H1 (cell line): ENCODE measurements around the gene IMPG2. TPM values are rescaled to one million over a fixed set of nuclear protein-coding genes. Genes with fewer than 3 reads are reported as not detected.

Experiments
- CTCF ChIA-PET: fragments of 300-600 bp; sonication (Branson Sonifier 250); formaldehyde crosslinking; loops from one replicate; lab custom pipeline; 2021; ENCODE audit not compliant: partially characterized antibody; lab: Charles Lee
- POLR2A ChIA-PET: fragments of 300-600 bp; sonication (Branson Sonifier 250); formaldehyde crosslinking; loops from one replicate; lab custom pipeline; 2021; ENCODE audit warnings: inconsistent platforms; ENCODE audit not compliant: partially characterized antibody; lab: Charles Lee
- DNase-seq, 2 experiments: peaks; one replicate each; pipeline versions ENCODE4 v3.0.0 to v3.0.0-alpha.2; 2010 to 2022; ENCODE audit warnings: low spot score in 2 of 2, low read depth in 1 of 2, mixed read lengths in 1 of 2
- FAIRE-seq: peaks from 2 replicates; lab custom pipeline; 2011; peaks lifted over from hg19 to GRCh38; lab: Jason Lieb, UNC
- H2AFZ ChIP-seq: 2 replicates; pipeline ENCODE4 v1.8.1; 2012; ENCODE audit warnings: low read length, inconsistent platforms
- H2AK5ac ChIP-seq: 2 replicates; pipeline ENCODE4 v1.6.1; 2013; ENCODE audit warnings: low read depth, low read length
- H2BK120ac ChIP-seq: replicated peaks from 2 replicates; pipeline ENCODE3; 2013; ENCODE audit warnings: low read depth, low read length, inconsistent platforms
- H2BK12ac ChIP-seq: 2 replicates; pipeline ENCODE4 v1.6.1; 2013; ENCODE audit warnings: low read depth, low read length
- H2BK15ac ChIP-seq: 2 replicates; pipeline ENCODE4 v1.6.1; 2013; ENCODE audit warnings: low read length
- H2BK20ac ChIP-seq: 2 replicates; pipeline ENCODE4 v1.6.1; 2013; ENCODE audit warnings: low read length
- H2BK5ac ChIP-seq: 2 replicates; pipeline ENCODE4 v1.6.1; 2013; ENCODE audit warnings: low read depth, low read length
- H3K14ac ChIP-seq: 2 replicates; pipeline ENCODE4 v1.6.1; 2013; ENCODE audit warnings: inconsistent platforms; ENCODE audit not compliant: insufficient read length
- H3K18ac ChIP-seq: 2 replicates; pipeline ENCODE4 v1.6.1; 2013; ENCODE audit warnings: low read length; ENCODE audit errors: extremely low read depth
- H3K23ac ChIP-seq: 2 replicates; pipeline ENCODE4 v1.6.1; 2013; ENCODE audit warnings: inconsistent platforms; ENCODE audit not compliant: insufficient read length
- H3K23me2 ChIP-seq: 2 replicates; pipeline ENCODE4 v1.6.1; 2013; ENCODE audit warnings: low read depth, low read length
- H3K27ac ChIP-seq: 2 replicates; pipeline ENCODE4 v1.6.1; 2011; ENCODE audit warnings: low read depth, low read length, inconsistent platforms
- H3K27me3 ChIP-seq, 4 experiments: replicated peaks in 1 of 4; 1 replicate in 1 of 4; 2 replicates in 3 of 4; pipeline versions ENCODE4 v1.6.1 to v1.8.1; 2011 to 2013; ENCODE audit warnings: low read length in 3 of 4, mild to moderate bottlenecking in 3 of 4, inconsistent platforms in 2 of 4, mixed read lengths in 2 of 4, moderate library complexity in 1 of 4; ENCODE audit not compliant: control insufficient read depth in 3 of 4, insufficient read depth in 3 of 4; ENCODE audit errors: extremely low read depth in 1 of 4
- H3K36me3 ChIP-seq, 4 experiments: 2 replicates each; pipeline versions ENCODE4 v1.6.1 to v1.8.1; 2011 to 2013; ENCODE audit warnings: mild to moderate bottlenecking in 4 of 4, low read length in 3 of 4, moderate library complexity in 2 of 4, control low read depth in 1 of 4, inconsistent platforms in 1 of 4; ENCODE audit not compliant: insufficient read depth in 4 of 4, control insufficient read depth in 2 of 4
- H3K4ac ChIP-seq: replicated peaks from 2 replicates; pipeline ENCODE3; 2013; ENCODE audit warnings: low read length, low read depth, mixed read lengths, inconsistent platforms; ENCODE audit not compliant: insufficient read length
- H3K4me1 ChIP-seq, 4 experiments: replicated peaks in 1 of 4; 1 replicate in 1 of 4; 2 replicates in 3 of 4; pipeline versions ENCODE4 v1.6.1 to v1.8.1; 2011 to 2013; ENCODE audit warnings: low read length in 3 of 4, inconsistent platforms in 2 of 4, mixed read lengths in 1 of 4; ENCODE audit not compliant: insufficient read depth in 4 of 4, control insufficient read depth in 3 of 4
- H3K4me2 ChIP-seq, 2 experiments: 2 replicates each; pipeline versions ENCODE4 v1.6.1 to v1.8.1; 2011 to 2013; ENCODE audit warnings: low read depth in 2 of 2, low read length in 2 of 2, control low read depth in 1 of 2, inconsistent platforms in 1 of 2, mild to moderate bottlenecking in 1 of 2; ENCODE audit not compliant: insufficient read depth in 1 of 2
- H3K4me3 ChIP-seq, 4 experiments: fragments of 200-600, 300-600 bp in 1 of 4; sonication (generic), shearing (Covaris generic), sonication (Bioruptor Twin) in 1 of 4; 2 replicates each; pipeline versions ENCODE4 v1.5.1 to v1.8.1; 2011 to 2016; ENCODE audit warnings: low read length in 4 of 4, low read depth in 3 of 4, control low read depth in 2 of 4, inconsistent platforms in 2 of 4, mild to moderate bottlenecking in 2 of 4, mixed read lengths in 1 of 4, moderate library complexity in 1 of 4; ENCODE audit not compliant: insufficient read depth in 2 of 4; ENCODE audit errors: extremely low read depth in 1 of 4
- H3K56ac ChIP-seq: replicated peaks from 2 replicates; pipeline ENCODE3; 2013; ENCODE audit warnings: low read depth, mild to moderate bottlenecking, mixed read lengths, low read length, inconsistent platforms; ENCODE audit not compliant: insufficient read length
- H3K79me1 ChIP-seq: 2 replicates; pipeline ENCODE4 v1.6.1; 2013; ENCODE audit warnings: low read depth, low read length, control low read depth
- H3K79me2 ChIP-seq, 2 experiments: 2 replicates each; pipeline versions ENCODE4 v1.6.1 to v1.8.1; 2012 to 2013; ENCODE audit warnings: low read length in 2 of 2, mild to moderate bottlenecking in 2 of 2, inconsistent platforms in 1 of 2; ENCODE audit not compliant: insufficient read depth in 2 of 2, control insufficient read depth in 1 of 2
- H3K9ac ChIP-seq, 4 experiments: replicated peaks in 1 of 4; 1 replicate in 1 of 4; 2 replicates in 3 of 4; pipeline versions ENCODE4 v1.6.1 to v1.8.1; 2011 to 2013; ENCODE audit warnings: low read depth in 3 of 4, low read length in 3 of 4, control low read depth in 2 of 4, mild to moderate bottlenecking in 2 of 4, moderate library complexity in 2 of 4, inconsistent platforms in 1 of 4; ENCODE audit errors: extremely low read depth in 1 of 4
- H3K9me3 ChIP-seq, 2 experiments: 2 replicates each; pipeline versions ENCODE4 v1.6.1 to v1.8.1; 2012 to 2013; ENCODE audit warnings: mild to moderate bottlenecking in 2 of 2, moderate library complexity in 2 of 2, control low read depth in 1 of 2, inconsistent platforms in 1 of 2, low read depth in 1 of 2, low read length in 1 of 2, mixed read lengths in 1 of 2; ENCODE audit not compliant: insufficient read depth in 2 of 2
- H4K20me1 ChIP-seq, 2 experiments: replicated peaks in 1 of 2; 2 replicates each; pipeline versions ENCODE3 to v1.8.1; 2011 to 2013; ENCODE audit warnings: inconsistent platforms in 2 of 2, low read length in 2 of 2, mild to moderate bottlenecking in 1 of 2; ENCODE audit not compliant: insufficient read depth in 2 of 2, control insufficient read depth in 1 of 2
- H4K5ac ChIP-seq: 2 replicates; pipeline ENCODE4 v1.6.1; 2013; ENCODE audit warnings: low read length, low read depth, mixed read lengths, inconsistent platforms; ENCODE audit not compliant: insufficient read length
- H4K8ac ChIP-seq: 2 replicates; pipeline ENCODE4 v1.8.0; 2013; ENCODE audit warnings: mild to moderate bottlenecking, moderate library complexity, low read length, inconsistent platforms; ENCODE audit not compliant: insufficient read depth; ENCODE audit errors: extremely low read depth
- H4K91ac ChIP-seq: replicated peaks from 2 replicates; pipeline ENCODE3; 2013; ENCODE audit warnings: low read length, mixed read lengths, inconsistent platforms; ENCODE audit not compliant: insufficient read length
- CBX5 ChIP-seq: fragments of 300-800, 300-1000 bp; sonication (generic); IDR thresholded peaks from 2 replicates; pipeline ENCODE4 v1.7.1; 2016; ENCODE audit warnings: antibody characterized with exemption, low read length, low read depth
- CEBPB ChIP-seq: IDR thresholded peaks from 2 replicates; pipeline ENCODE4 v1.6.1; 2012; ENCODE audit warnings: low read depth, low read length
- CHD2 ChIP-seq: IDR thresholded peaks from 2 replicates; pipeline ENCODE4 v1.6.1; 2012; ENCODE audit warnings: low read length, improper control_type of control experiment
- CREB1 ChIP-seq: IDR thresholded peaks from 2 replicates; pipeline ENCODE4 v1.6.1; 2012; ENCODE audit warnings: inconsistent platforms
- E2F6 ChIP-seq: IDR thresholded peaks from 2 replicates; pipeline ENCODE4 v1.6.1; 2012; ENCODE audit warnings: inconsistent platforms
- HDAC6 ChIP-seq: IDR thresholded peaks from one replicate; pipeline ENCODE4 v1.7.1; 2012; ENCODE audit warnings: low read depth, mild to moderate bottlenecking, inconsistent platforms, low read length, moderate library complexity
- JUN ChIP-seq: IDR thresholded peaks from 2 replicates; pipeline ENCODE4 v1.6.1; 2011; ENCODE audit warnings: low read depth, mild to moderate bottlenecking, improper control_type of control experiment, low read length
- KDM1A ChIP-seq: fragments of 200-600, 300-600 bp; sonication (generic); IDR thresholded peaks from 2 replicates; pipeline ENCODE4 v1.7.1; 2016; ENCODE audit warnings: mild to moderate bottlenecking, low read length, borderline replicate concordance
- RXRA ChIP-seq: IDR thresholded peaks from 2 replicates; pipeline ENCODE4 v1.6.1; 2011; ENCODE audit warnings: low read depth, mild to moderate bottlenecking, low read length, moderate library complexity; ENCODE audit not compliant: insufficient read depth
- SIN3A ChIP-seq, 2 experiments: IDR thresholded peaks in 1 of 2; conservative IDR thresholded peaks in 1 of 2; 2 replicates each; pipeline ENCODE4 v1.6.1; 2011 to 2012; ENCODE audit warnings: low read length in 2 of 2, improper control_type of control experiment in 1 of 2, low read depth in 1 of 2, mild to moderate bottlenecking in 1 of 2
- TAF7 ChIP-seq: optimal IDR thresholded peaks from 2 replicates; pipeline ENCODE3; 2011; ENCODE audit warnings: low read depth, mild to moderate bottlenecking, inconsistent platforms, low read length, moderate library complexity, borderline replicate concordance
- TBP ChIP-seq: IDR thresholded peaks from 2 replicates; pipeline ENCODE4 v1.6.1; 2011; ENCODE audit warnings: low read depth, low read length, improper control_type of control experiment
- polyA plus RNA-seq, 7 experiments: library from polyadenylated mRNA; depleted of rRNA in 3 of 7; stranded (reverse) in 5 of 7; unstranded in 2 of 7; fragments of >200 nt in 5 of 7; fragments of 200-250 nt in 2 of 7; gene quantifications; 1 replicate in 5 of 7; 2 replicates in 1 of 7; 4 replicates in 1 of 7; pipeline versions ENCODE4 v1.2.1 to v1.2.3, GENCODE V29; 2011 to 2013; ENCODE audit warnings: missing spikeins in 2 of 7, mixed read lengths in 2 of 7
- total RNA-seq: library from RNA; stranded (reverse); fragmentation: NEBNext Ultra II Directional; extraction: Animal tissue kit (Norgen Biotek cat#: 25700); gene quantifications from 2 replicates; pipeline ENCODE4 v1.2.1, GENCODE V29; 2021
- TF ChIP-seq, protein P1 (sequence below): IDR thresholded peaks from 2 replicates; pipeline ENCODE4 v1.6.1; 2011; ENCODE audit warnings: low read depth, mild to moderate bottlenecking, low read length; ENCODE audit not compliant: insufficient read depth
- TF ChIP-seq, protein P2 (sequence below): IDR thresholded peaks from 2 replicates; pipeline ENCODE4 v1.6.1; 2011; ENCODE audit warnings: low read length, improper control_type of control experiment

The IMPG2 gene
- total and polyA plus RNA-seq, 2 of the 8 experiments (the other 6 are each of a cell fraction or from before 2014, with no cell fraction given) = 0.03 to 0.06 TPM

DNA sequence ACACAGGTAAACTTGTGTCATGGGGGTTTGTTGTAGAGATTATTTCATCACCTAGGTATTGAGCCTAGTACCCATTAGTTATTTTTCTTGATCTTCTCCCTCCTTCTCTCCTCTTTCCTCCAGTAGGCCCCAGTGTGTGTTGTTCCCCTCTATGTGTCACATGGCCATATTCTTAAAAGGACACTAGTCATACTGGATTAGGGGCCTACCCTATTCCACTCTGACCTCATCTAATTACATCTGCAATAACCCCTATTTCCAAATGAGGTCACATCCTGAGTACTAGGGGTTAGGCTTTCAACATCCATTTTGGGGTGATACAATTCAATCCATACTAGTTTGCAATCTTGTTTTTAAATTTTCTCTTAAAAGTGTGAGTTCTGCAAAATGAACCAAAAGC, 142.8 kb downstream of the IMPG2 start:
- Histone ChIP-seq H4K91ac (no peak overlapping the region), H4K8ac (no peak overlapping the region), H2AFZ (no peak overlapping the region), H3K23me2 (no peaks in the 10 kb centered on the region; the same call in 1 of the 2 replicates), H3K18ac (no peak overlapping the region), H3K4ac (no peak overlapping the region), H3K4me2 (no peak overlapping the region), H4K5ac (no peak overlapping the region), H3K23ac (no peak overlapping the region), H2BK5ac (no peak overlapping the region), H3K79me1 (no peaks in the 10 kb centered on the region), H3K36me3 (no peaks in the 10 kb centered on the region), H2BK120ac (no peak overlapping the region), H3K27me3 (no peaks in the 10 kb centered on the region), H3K4me1 (no peaks in the 10 kb centered on the region), H2BK20ac (no peak overlapping the region), H2BK12ac (no peak overlapping the region), H3K9me3 (no peaks in the 10 kb centered on the region), H3K27ac (no peak overlapping the region), H3K79me2 (no peaks in the 10 kb centered on the region), H3K56ac (no peak overlapping the region), H3K4me3 (no peak overlapping the region), H2AK5ac (no peak overlapping the region), H3K14ac (no peak overlapping the region), H3K9ac (no peak overlapping the region), H4K20me1 (no peaks in the 10 kb centered on the region), H2BK15ac (no peak overlapping the region)
- DNase-seq (no peak), FAIRE-seq (no peak)
- CTCF ChIA-PET = no interaction called here
- POLR2A ChIA-PET = no interaction called here
- TF ChIP-seq, protein P1, sequence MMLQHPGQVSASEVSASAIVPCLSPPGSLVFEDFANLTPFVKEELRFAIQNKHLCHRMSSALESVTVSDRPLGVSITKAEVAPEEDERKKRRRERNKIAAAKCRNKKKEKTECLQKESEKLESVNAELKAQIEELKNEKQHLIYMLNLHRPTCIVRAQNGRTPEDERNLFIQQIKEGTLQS = no peak
- TF ChIP-seq CHD2 (no peak), HDAC6 (no peak), JUN (no peak), TBP (no peak), RXRA (no peak), KDM1A (no peak), CEBPB (no peak), SIN3A (conservative IDR thresholded peaks at IDR 0.05 in 1 of 2, IDR thresholded peaks at IDR 0.05 in 1 of 2; ENCODE audit: low read depth in 1 of 2, low read length in 2 of 2) (no peak), TAF7 (no peak), CBX5 (no peak), E2F6 (no peak), CREB1 (no peak)
- TF ChIP-seq, protein P2, sequence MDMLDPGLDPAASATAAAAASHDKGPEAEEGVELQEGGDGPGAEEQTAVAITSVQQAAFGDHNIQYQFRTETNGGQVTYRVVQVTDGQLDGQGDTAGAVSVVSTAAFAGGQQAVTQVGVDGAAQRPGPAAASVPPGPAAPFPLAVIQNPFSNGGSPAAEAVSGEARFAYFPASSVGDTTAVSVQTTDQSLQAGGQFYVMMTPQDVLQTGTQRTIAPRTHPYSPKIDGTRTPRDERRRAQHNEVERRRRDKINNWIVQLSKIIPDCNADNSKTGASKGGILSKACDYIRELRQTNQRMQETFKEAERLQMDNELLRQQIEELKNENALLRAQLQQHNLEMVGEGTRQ = no peak
